ENCODE results near the gene IL9R. TPM values are rescaled to one million over a fixed set of nuclear protein-coding genes. Genes with fewer than 3 reads are reported as not detected.
"Not testable (repeated sequence)": the region's sequence is repeated elsewhere in the genome, so short reads cannot be mapped to it uniquely, and the experiment has no call there.

IL9R gene
- total RNA-seq, 1 experiment from 2014 or later: 0.46 TPM

DNA sequence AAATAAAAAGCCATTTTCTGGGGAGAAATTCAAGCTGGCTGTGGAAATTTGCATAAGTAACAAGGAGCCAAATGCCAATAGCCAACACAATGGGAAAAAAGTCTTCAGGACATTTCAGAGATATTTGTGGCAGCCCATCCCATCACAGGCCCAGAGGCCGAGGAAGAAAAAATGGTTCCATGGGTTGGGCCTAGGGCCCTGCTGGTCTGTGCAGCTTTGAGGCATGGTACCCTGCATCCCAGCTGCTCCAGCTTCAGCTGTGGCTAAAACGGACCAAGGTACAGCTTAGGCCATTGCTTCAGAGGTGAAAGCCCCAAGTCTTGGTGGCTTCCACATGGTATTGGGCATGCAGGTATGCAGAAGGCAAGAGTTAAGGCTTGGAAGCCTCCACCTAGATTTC is 14.2 kb upstream of the IL9R start:
- ChIA-PET POLR2A (no interaction called here), CTCF (no interaction called here)
- no peak overlapping the region for H3K4me3 ChIP-seq (ENCODE audit: low read depth in 2 of 2, low read length in 2 of 2)
- BruUV-seq (replicated peaks): no TSS peak
- intact Hi-C loops (cut with micrococcal nuclease; ENCODE audit: unreplicated experiment) (no loop called here), in situ Hi-C loops (cut with HindIII; ENCODE audit: low pct_unique_long_range_greater_than_20kb, low sequenced_read_pairs) (no loop called here)
- no peaks in the 10 kb centered on the region for H3K27me3 ChIP-seq (ENCODE audit: control insufficient read depth, insufficient read depth, low read length)
- H3K9me3 ChIP-seq (ENCODE audit: control insufficient read depth, insufficient read depth, low read depth, low read length): no peaks in the 10 kb centered on the region
- TF ChIP-seq, protein P1, sequence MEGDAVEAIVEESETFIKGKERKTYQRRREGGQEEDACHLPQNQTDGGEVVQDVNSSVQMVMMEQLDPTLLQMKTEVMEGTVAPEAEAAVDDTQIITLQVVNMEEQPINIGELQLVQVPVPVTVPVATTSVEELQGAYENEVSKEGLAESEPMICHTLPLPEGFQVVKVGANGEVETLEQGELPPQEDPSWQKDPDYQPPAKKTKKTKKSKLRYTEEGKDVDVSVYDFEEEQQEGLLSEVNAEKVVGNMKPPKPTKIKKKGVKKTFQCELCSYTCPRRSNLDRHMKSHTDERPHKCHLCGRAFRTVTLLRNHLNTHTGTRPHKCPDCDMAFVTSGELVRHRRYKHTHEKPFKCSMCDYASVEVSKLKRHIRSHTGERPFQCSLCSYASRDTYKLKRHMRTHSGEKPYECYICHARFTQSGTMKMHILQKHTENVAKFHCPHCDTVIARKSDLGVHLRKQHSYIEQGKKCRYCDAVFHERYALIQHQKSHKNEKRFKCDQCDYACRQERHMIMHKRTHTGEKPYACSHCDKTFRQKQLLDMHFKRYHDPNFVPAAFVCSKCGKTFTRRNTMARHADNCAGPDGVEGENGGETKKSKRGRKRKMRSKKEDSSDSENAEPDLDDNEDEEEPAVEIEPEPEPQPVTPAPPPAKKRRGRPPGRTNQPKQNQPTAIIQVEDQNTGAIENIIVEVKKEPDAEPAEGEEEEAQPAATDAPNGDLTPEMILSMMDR (IDR thresholded peaks at IDR 0.05): no peak
- no peak for TF ChIP-seq SIN3A (IDR thresholded peaks at IDR 0.05; ENCODE audit: borderline replicate concordance, insufficient read depth, low read depth, low read length)
- TF ChIP-seq, protein P2, sequence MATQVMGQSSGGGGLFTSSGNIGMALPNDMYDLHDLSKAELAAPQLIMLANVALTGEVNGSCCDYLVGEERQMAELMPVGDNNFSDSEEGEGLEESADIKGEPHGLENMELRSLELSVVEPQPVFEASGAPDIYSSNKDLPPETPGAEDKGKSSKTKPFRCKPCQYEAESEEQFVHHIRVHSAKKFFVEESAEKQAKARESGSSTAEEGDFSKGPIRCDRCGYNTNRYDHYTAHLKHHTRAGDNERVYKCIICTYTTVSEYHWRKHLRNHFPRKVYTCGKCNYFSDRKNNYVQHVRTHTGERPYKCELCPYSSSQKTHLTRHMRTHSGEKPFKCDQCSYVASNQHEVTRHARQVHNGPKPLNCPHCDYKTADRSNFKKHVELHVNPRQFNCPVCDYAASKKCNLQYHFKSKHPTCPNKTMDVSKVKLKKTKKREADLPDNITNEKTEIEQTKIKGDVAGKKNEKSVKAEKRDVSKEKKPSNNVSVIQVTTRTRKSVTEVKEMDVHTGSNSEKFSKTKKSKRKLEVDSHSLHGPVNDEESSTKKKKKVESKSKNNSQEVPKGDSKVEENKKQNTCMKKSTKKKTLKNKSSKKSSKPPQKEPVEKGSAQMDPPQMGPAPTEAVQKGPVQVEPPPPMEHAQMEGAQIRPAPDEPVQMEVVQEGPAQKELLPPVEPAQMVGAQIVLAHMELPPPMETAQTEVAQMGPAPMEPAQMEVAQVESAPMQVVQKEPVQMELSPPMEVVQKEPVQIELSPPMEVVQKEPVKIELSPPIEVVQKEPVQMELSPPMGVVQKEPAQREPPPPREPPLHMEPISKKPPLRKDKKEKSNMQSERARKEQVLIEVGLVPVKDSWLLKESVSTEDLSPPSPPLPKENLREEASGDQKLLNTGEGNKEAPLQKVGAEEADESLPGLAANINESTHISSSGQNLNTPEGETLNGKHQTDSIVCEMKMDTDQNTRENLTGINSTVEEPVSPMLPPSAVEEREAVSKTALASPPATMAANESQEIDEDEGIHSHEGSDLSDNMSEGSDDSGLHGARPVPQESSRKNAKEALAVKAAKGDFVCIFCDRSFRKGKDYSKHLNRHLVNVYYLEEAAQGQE (IDR thresholded peaks at IDR 0.05; ENCODE audit: insufficient read depth in 1 of 2, low read depth in 2 of 2, low read length in 1 of 2): no peak
- TF ChIP-seq POLR2AphosphoS5 (IDR thresholded peaks at IDR 0.05; ENCODE audit: low read depth, low read length): no peak
- no peak for TF ChIP-seq TCF7L2 (IDR thresholded peaks at IDR 0.05; ENCODE audit: low read depth, low read length)
- H3K36me3 ChIP-seq (ENCODE audit: control insufficient read depth, insufficient read depth, low read length): no peaks in the 10 kb centered on the region
- ATAC-seq (no peak), DNase-seq (ENCODE audit: low read depth, low spot score) (no peak)
- H3K27ac ChIP-seq (ENCODE audit: low read length): no peak overlapping the region
- H3K4me1 ChIP-seq (ENCODE audit: control insufficient read depth, insufficient read depth, low read length): no peaks in the 10 kb centered on the region

DNA sequence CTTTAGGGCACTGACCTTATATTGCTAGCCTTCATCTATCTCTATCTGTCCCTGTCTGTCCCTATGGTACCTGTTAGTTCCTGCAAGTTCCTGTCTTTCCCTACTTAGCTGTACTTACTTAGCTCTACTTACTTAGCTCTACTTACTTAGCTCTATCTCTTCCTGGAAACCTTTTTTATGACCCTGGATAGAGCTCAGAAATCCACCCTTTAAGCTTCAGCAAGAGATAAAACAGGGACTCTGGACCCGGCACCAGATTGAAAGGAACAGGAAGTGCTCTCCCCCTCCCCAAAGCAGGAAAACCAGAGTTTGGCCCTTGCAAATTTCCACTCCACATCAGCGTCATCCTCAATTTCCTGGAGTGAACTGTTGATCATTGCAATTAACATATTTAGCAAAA is 12.3 kb upstream of the IL9R start:
- H3K4me3 ChIP-seq (ENCODE audit: low read depth in 2 of 2, low read length in 2 of 2): no peak overlapping the region
- no TSS peak for BruUV-seq (replicated peaks)
- no peaks in the 10 kb centered on the region for H3K27me3 ChIP-seq (ENCODE audit: control insufficient read depth, insufficient read depth, low read length)
- no peaks in the 10 kb centered on the region for H3K4me1 ChIP-seq (ENCODE audit: control insufficient read depth, insufficient read depth, low read length)
- no peaks in the 10 kb centered on the region for H3K36me3 ChIP-seq (ENCODE audit: control insufficient read depth, insufficient read depth, low read length)
- ChIA-PET POLR2A (no interaction called here), CTCF (no interaction called here)
- in situ Hi-C loops (cut with HindIII; ENCODE audit: low pct_unique_long_range_greater_than_20kb, low sequenced_read_pairs) (no loop called here), intact Hi-C loops (cut with micrococcal nuclease; ENCODE audit: unreplicated experiment) (no loop called here)
- DNase-seq (ENCODE audit: low read depth, low spot score): no peak
- TF ChIP-seq SIN3A (IDR thresholded peaks at IDR 0.05; ENCODE audit: borderline replicate concordance, insufficient read depth, low read depth, low read length) (no peak), TCF7L2 (IDR thresholded peaks at IDR 0.05; ENCODE audit: low read depth, low read length) (no peak), POLR2AphosphoS5 (IDR thresholded peaks at IDR 0.05; ENCODE audit: low read depth, low read length) (no peak)
- TF ChIP-seq, protein P1 (IDR thresholded peaks at IDR 0.05): no peak
- TF ChIP-seq, protein P2 (IDR thresholded peaks at IDR 0.05; ENCODE audit: insufficient read depth in 1 of 2, low read depth in 2 of 2, low read length in 1 of 2): no peak
- no peak for ATAC-seq
- no peak overlapping the region for H3K27ac ChIP-seq (ENCODE audit: low read length)
- H3K9me3 ChIP-seq (ENCODE audit: control insufficient read depth, insufficient read depth, low read depth, low read length): no peaks in the 10 kb centered on the region

DNA sequence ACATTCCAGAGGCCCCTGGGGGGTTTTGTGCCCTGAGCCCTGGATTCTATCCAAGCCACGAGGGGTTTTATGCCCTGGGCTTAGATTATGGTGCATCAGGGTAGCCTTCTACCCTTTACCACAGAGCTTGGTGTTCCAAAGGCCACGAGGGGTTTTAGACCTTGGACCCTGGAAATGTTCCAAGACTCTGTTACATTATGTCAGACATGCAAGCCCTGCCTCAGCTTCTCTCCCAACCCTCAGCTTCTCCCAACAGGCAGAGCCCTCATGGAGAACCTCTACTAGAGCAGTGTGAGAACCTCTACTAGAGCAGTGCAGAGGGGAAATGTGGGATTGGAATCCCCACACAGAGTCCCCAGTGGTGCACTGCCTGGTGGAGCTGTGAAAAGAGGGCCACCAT is 10.5 kb upstream of the IL9R start:
- H3K27me3 ChIP-seq (ENCODE audit: control insufficient read depth, insufficient read depth, low read length); DNase-seq (ENCODE audit: low read depth, low spot score); CTCF ChIA-PET; H3K9me3 ChIP-seq (ENCODE audit: control insufficient read depth, insufficient read depth, low read depth, low read length); POLR2A ChIA-PET; H3K27ac ChIP-seq (ENCODE audit: low read length); H3K4me3 ChIP-seq (ENCODE audit: low read depth in 2 of 2, low read length in 2 of 2); intact Hi-C loops (cut with micrococcal nuclease; ENCODE audit: unreplicated experiment); H3K36me3 ChIP-seq (ENCODE audit: control insufficient read depth, insufficient read depth, low read length); in situ Hi-C loops (cut with HindIII; ENCODE audit: low pct_unique_long_range_greater_than_20kb, low sequenced_read_pairs); ATAC-seq; BruUV-seq (replicated peaks); H3K4me1 ChIP-seq (ENCODE audit: control insufficient read depth, insufficient read depth, low read length): not testable (repeated sequence)
